Hepatocyte (in vitro differentiated cells): ENCODE measurements around the gene CHD6. TPM values are rescaled to one million over a fixed set of nuclear protein-coding genes. Genes with fewer than 3 reads are reported as not detected.
A peak's percentile ranks its signal among the peaks of the same experiment; 100 is the strongest.

Experiments used
- DNase-seq: peaks from one replicate; pipeline ENCODE4 v3.0.0-alpha.2; 2016; ENCODE audit warnings: low spot score
- H2AFZ ChIP-seq: fragments of 200-600 bp; sonication (generic); 2 replicates; pipeline ENCODE4 v1.6.0; 2016; ENCODE audit warnings: antibody characterized with exemption, mild to moderate bottlenecking
- H3K27ac ChIP-seq: fragments of 200-600 bp; sonication (generic); 2 replicates; pipeline ENCODE4 v1.5.1; 2016; ENCODE audit warnings: mild to moderate bottlenecking
- H3K27me3 ChIP-seq: fragments of 200-600 bp; sonication (generic); 2 replicates; pipeline ENCODE4 v1.6.1; 2016
- H3K36me3 ChIP-seq: fragments of 200-600 bp; sonication (generic); replicated peaks from 2 replicates; pipeline ENCODE4 v1.5.1; 2016; ENCODE audit warnings: low read depth; ENCODE audit not compliant: insufficient read depth
- H3K4me1 ChIP-seq: fragments of 200-600 bp; sonication (generic); 2 replicates; pipeline ENCODE4 v1.5.1; 2016; ENCODE audit warnings: mild to moderate bottlenecking, moderate library complexity; ENCODE audit not compliant: insufficient read depth
- H3K4me2 ChIP-seq: fragments of 200-600 bp; sonication (generic); 2 replicates; pipeline ENCODE4 v1.6.0; 2016
- H3K4me3 ChIP-seq: fragments of 200-600 bp; sonication (generic); 2 replicates; pipeline ENCODE4 v1.5.1; 2016; ENCODE audit warnings: mild to moderate bottlenecking
- H3K79me2 ChIP-seq: fragments of 200-600 bp; sonication (generic); 2 replicates; pipeline ENCODE4 v1.6.0; 2017; ENCODE audit warnings: mild to moderate bottlenecking
- H3K9me2 ChIP-seq: fragments of 200-600 bp; sonication (generic); replicated peaks from 2 replicates; pipeline ENCODE4 v1.6.0; 2017; ENCODE audit warnings: mild to moderate bottlenecking; ENCODE audit not compliant: insufficient read depth
- H3K9me3 ChIP-seq: fragments of 200-600 bp; sonication (generic); 2 replicates; pipeline ENCODE4 v1.5.1; 2016; ENCODE audit warnings: low read depth, mild to moderate bottlenecking
- H4K20me1 ChIP-seq: fragments of 200-600 bp; sonication (generic); 2 replicates; pipeline ENCODE4 v1.6.0; 2016; ENCODE audit warnings: mild to moderate bottlenecking; ENCODE audit not compliant: insufficient read depth, poor library complexity, severe bottlenecking
- CTCF ChIP-seq: fragments of 200-600 bp; sonication (generic); IDR thresholded peaks from 2 replicates; pipeline ENCODE4 v1.5.1; 2016; ENCODE audit warnings: antibody characterized with exemption, mild to moderate bottlenecking; ENCODE audit not compliant: poor library complexity
- EZH2 ChIP-seq: fragments of 200-600 bp; sonication (generic); IDR thresholded peaks from 2 replicates; pipeline ENCODE4 v1.6.1; 2016; ENCODE audit warnings: antibody characterized with exemption, mild to moderate bottlenecking, borderline replicate concordance
- EZH2phosphoT487 ChIP-seq: fragments of 200-600 bp; sonication (generic); IDR thresholded peaks from one replicate; pipeline ENCODE4 v1.6.1; 2018; ENCODE audit warnings: antibody characterized with exemption, mild to moderate bottlenecking, low read depth, moderate library complexity; ENCODE audit not compliant: unreplicated experiment, severe bottlenecking
- WGBS: methylation state at CpG from one replicate; pipeline ENCODE4 v1.1.6; 2016; ENCODE audit warnings: low lambda C conversion rate; ENCODE audit errors: missing lambda C conversion rate; 5-methylcytosine and 5-hydroxymethylcytosine counted together
- polyA plus RNA-seq: library from polyadenylated mRNA; unstranded; fragments of >200 nt; fragmentation: Nextera tagmentation; extraction: Ambion mirVana; gene quantifications from 2 replicates; pipeline ENCODE4 v1.2.1, GENCODE V29; 2016
- total RNA-seq: library from RNA; depleted of rRNA; stranded (reverse); fragments of >200 nt; gene quantifications from 2 replicates; pipeline ENCODE4 v1.2.3, GENCODE V29; 2014

Gene CHD6
- total and polyA plus RNA-seq, 2 experiments from 2014 or later: 31.0 to 56.0 TPM

GRCh38 chr20:41509316-41510200 is 108.6 kb downstream of the CHD6 start:
- Histone ChIP-seq H2AFZ (no peak overlapping the region), H3K9me3 (no peaks in the 10 kb centered on the region)
- peak; percentile 50 for DNase-seq

GRCh38 chr20:41508335-41508734 is 109.8 kb downstream of the CHD6 start:
- Histone ChIP-seq H3K27ac (peak overlapping the region; percentile 56), H3K36me3 (no peaks in the 10 kb centered on the region), H3K4me2 (peak overlapping the region; percentile 41), H3K4me3 (no peak overlapping the region), H3K79me2 (peaks cover 48% of the 10 kb centered on the region), H3K9me3 (no peaks in the 10 kb centered on the region), H3K9me2 (no peaks in the 10 kb centered on the region), H3K4me1 (peaks cover 39% of the 10 kb centered on the region), H3K27me3 (no peaks in the 10 kb centered on the region), H2AFZ (no peak overlapping the region), H4K20me1 (no peaks in the 10 kb centered on the region)
- TF ChIP-seq EZH2 (no peak), CTCF (no peak), EZH2phosphoT487 (no peak)
- 63% methylated on average over 6 of the region's 6 CpGs for WGBS
- no peak for DNase-seq

More at GRCh38 chr20:41509316-41510200, 108.6 kb downstream of the CHD6 start:
- peaks cover 39% of the 10 kb centered on the region for H3K4me1 ChIP-seq
- H3K27ac ChIP-seq: peak overlapping the region; percentile 56
- no peaks in the 10 kb centered on the region for H3K36me3 ChIP-seq
- H3K4me3 ChIP-seq: no peak overlapping the region
- H3K9me2 ChIP-seq: no peaks in the 10 kb centered on the region
- H3K79me2 ChIP-seq: peaks cover 50% of the 10 kb centered on the region
- H3K4me2 ChIP-seq: peak overlapping the region; percentile 41
- 72% methylated on average over 9 of the region's 9 CpGs for whole genome bisulfite sequencing
- no peaks in the 10 kb centered on the region for H3K27me3 ChIP-seq
- TF ChIP-seq EZH2 (no peak), CTCF (no peak), EZH2phosphoT487 (no peak)
- H4K20me1 ChIP-seq: no peaks in the 10 kb centered on the region

- H3K27ac ChIP-seq: peak overlapping the region; percentile 56
- peaks cover 39% of the 10 kb centered on the region for H3K4me1 ChIP-seq
- H3K9me3 ChIP-seq: no peaks in the 10 kb centered on the region
- no peaks in the 10 kb centered on the region for H3K36me3 ChIP-seq
- no peak overlapping the region for H3K4me3 ChIP-seq
- no peak overlapping the region for H2AFZ ChIP-seq
- H3K79me2 ChIP-seq: peaks cover 51% of the 10 kb centered on the region
- H3K4me2 ChIP-seq: peak overlapping the region; percentile 41
- H3K27me3 ChIP-seq: no peaks in the 10 kb centered on the region
- DNase-seq: no peak
- no peaks in the 10 kb centered on the region for H3K9me2 ChIP-seq
- TF ChIP-seq CTCF: no peak
- no peak for TF ChIP-seq EZH2
- TF ChIP-seq EZH2phosphoT487: no peak
- H4K20me1 ChIP-seq: no peaks in the 10 kb centered on the region
Observed at GRCh38 chr20:41507851-41508250, 110.3 kb downstream of the CHD6 start.
